ENCODE data around the gene RGS6.

DNA sequence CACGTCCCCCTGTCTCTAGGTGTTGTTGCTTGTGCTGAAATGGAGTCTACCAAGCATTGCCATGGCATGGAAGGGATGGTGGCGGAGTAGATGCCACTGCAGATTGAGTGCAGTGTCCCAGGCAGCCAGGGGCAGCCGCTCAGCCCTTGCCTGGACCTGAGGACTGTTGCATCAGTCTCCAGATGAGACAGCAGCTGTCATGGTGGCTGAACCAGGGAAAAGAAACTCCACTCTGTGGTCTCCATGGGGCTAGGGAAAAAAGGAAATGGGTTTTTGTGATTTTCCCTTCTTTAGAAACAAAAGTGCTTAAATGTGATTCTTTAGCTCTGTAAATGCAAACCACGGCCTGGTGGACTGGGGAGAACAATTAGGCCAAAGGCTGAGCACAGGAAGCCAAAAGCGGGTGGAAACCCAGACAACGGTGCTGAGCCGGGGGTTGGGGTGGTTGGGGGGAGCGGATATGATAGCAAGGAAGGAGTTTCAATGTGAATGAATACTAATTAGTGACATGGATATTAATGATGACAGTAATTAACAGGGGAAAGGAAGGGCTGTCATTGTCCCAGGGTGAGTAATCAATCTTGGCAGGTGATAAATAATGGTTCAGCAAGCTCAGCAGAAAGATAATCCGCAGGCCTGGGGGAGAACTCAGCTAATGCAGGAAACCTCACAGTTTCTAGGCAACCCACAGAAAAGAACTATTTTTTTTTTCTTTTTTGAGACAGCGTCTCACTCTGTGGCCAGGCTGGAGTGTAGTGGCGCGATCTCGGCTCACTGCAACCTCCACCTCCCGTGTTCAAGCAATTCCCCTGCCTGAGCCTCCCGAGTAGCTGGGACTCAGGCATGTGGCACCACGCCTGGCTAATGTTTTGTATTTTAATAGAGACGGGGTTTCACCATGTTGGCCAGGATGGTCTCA is 519.1 kb downstream of the RGS6 start:
- TF ChIP-seq ZNF274 (IDR thresholded peaks at IDR 0.05; ENCODE audit: low read depth, low read length), result no peak
- TF ChIP-seq YY1 (IDR thresholded peaks at IDR 0.05; ENCODE audit: insufficient read depth, insufficient read length), result no peak
